NT2/D1 (cell line): ENCODE measurements around the gene PAK5.

Experiments
- SUZ12 ChIP-seq: IDR thresholded peaks from 2 replicates; pipeline ENCODE4 v1.6.1; 2011; ENCODE audit not compliant: insufficient read length, insufficient read depth; ENCODE audit errors: extremely low read depth
- ZNF274 ChIP-seq: IDR thresholded peaks from 2 replicates; pipeline ENCODE4 v1.6.1; 2011; ENCODE audit warnings: mild to moderate bottlenecking, low read depth, low read length

DNA sequence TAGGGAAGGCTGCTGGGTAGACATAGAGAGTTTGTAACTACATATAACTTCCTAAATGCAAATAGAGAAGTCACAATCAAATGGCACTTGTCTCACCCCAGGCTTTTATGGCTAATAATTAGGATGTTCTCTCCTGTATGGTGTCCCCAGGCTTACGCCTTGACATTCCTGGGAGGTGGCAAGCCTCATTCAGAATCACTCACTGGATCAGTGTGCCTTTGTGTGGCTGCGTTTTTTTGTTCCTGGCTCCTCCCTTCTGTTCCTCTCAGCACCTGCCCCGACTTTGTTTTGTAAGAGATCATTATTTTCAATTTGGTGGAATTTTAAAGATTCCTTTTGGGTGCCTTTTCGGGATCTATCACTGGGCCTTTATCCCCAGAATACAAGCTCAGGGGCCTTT is 318.8 kb downstream of the PAK5 start:
- TF ChIP-seq SUZ12 (no peak), ZNF274 (no peak)
